ENCODE results near the gene COL24A1. TPM values are rescaled to one million over a fixed set of nuclear protein-coding genes. Genes with fewer than 3 reads are reported as not detected.
"Not testable (repeated sequence)": the region's sequence is repeated elsewhere in the genome, so short reads cannot be mapped to it uniquely, and the experiment has no call there.

The COL24A1 gene
- total RNA-seq, 5 donors from 2014 or later (not counting 1 experiment from before 2014, with no cell fraction given), result 0.06 to 0.40 (median 0.25) TPM

GRCh38 chr1:85865213-85865612 is 291.4 kb downstream of the COL24A1 start:
- H3K9me3 Mint-ChIP-seq, result peaks cover 0 to 4% (median 2%) of the 10 kb centered on the region in 3 donors
- no peaks in the 10 kb centered on the region for H3K36me3 Mint-ChIP-seq
- POLR2A ChIA-PET, result no interaction called here
- DNase-seq (no peak), ATAC-seq (replicated peaks in 1 of 4) (no peak)
- Histone ChIP-seq H3K9me3 (no peaks in the 10 kb centered on the region), H3K4me1 (ENCODE audit: control insufficient read depth in 1 of 2, extremely low read depth in 1 of 2, insufficient read depth in 2 of 2, low read length in 2 of 2) (no peaks in the 10 kb centered on the region), H3K36me3 (ENCODE audit: control insufficient read depth in 2 of 2, extremely low read depth in 1 of 2, insufficient read depth in 1 of 2, low read length in 1 of 2) (no peaks in the 10 kb centered on the region), H3K4me3 (ENCODE audit: control insufficient read depth in 1 of 2, extremely low read depth in 1 of 2, low read length in 1 of 2) (no peak overlapping the region), H3K27ac (ENCODE audit: low read length) (no peak overlapping the region), H3K27me3 (replicated peaks in 1 of 2; ENCODE audit: control insufficient read depth in 2 of 2, extremely low read depth in 1 of 2, insufficient read depth in 2 of 2, low read length in 1 of 2) (no peaks in the 10 kb centered on the region)
- peaks cover 0 to 7% of the 10 kb centered on the region in 2 donors for H3K27me3 Mint-ChIP-seq
- CTCF ChIA-PET, result interaction anchor here in 1 of 2 donors (0.7 kb wide), 1 partner anchor 1726 kb away, joined by 3 read pairs; no protein-coding TSS in a partner anchor
- H3K27ac Mint-ChIP-seq, result no peak overlapping the region
- WGBS (ENCODE audit: insufficient coverage), result no CpG with 5 or more reads among the region's 1 CpG
- no peak overlapping the region for H3K4me3 Mint-ChIP-seq
- no peaks in the 10 kb centered on the region for H3K4me1 Mint-ChIP-seq

- CTCF ChIA-PET, result interaction anchor here in 1 of 2 donors (0.7 kb wide), 1 partner anchor 1726 kb away, joined by 3 read pairs; no protein-coding TSS in a partner anchor
- Histone ChIP-seq H3K4me1 (ENCODE audit: control insufficient read depth in 1 of 2, extremely low read depth in 1 of 2, insufficient read depth in 2 of 2, low read length in 2 of 2) (no peaks in the 10 kb centered on the region), H3K27ac (ENCODE audit: low read length) (no peak overlapping the region), H3K36me3 (ENCODE audit: control insufficient read depth in 2 of 2, extremely low read depth in 1 of 2, insufficient read depth in 1 of 2, low read length in 1 of 2) (no peaks in the 10 kb centered on the region), H3K27me3 (replicated peaks in 1 of 2; ENCODE audit: control insufficient read depth in 2 of 2, extremely low read depth in 1 of 2, insufficient read depth in 2 of 2, low read length in 1 of 2) (no peaks in the 10 kb centered on the region), H3K4me3 (ENCODE audit: control insufficient read depth in 1 of 2, extremely low read depth in 1 of 2, low read length in 1 of 2) (no peak overlapping the region), H3K9me3 (no peaks in the 10 kb centered on the region)
- no peak overlapping the region for H3K27ac Mint-ChIP-seq
- POLR2A ChIA-PET, result no interaction called here
- no peak for DNase-seq
- no peaks in the 10 kb centered on the region for H3K36me3 Mint-ChIP-seq
- no peaks in the 10 kb centered on the region for H3K4me1 Mint-ChIP-seq
- H3K4me3 Mint-ChIP-seq, result no peak overlapping the region
- WGBS (ENCODE audit: insufficient coverage), result no CpG with 5 or more reads among the region's 1 CpG
- peaks cover 0 to 7% of the 10 kb centered on the region in 2 donors for H3K27me3 Mint-ChIP-seq
- peaks cover 0 to 4% (median 2%) of the 10 kb centered on the region in 3 donors for H3K9me3 Mint-ChIP-seq
- ATAC-seq (replicated peaks in 1 of 4), result no peak
Measured at GRCh38 chr1:85864727-85865126, 291.8 kb downstream of the COL24A1 start.

GRCh38 chr1:85863639-85864038 is 292.9 kb downstream of the COL24A1 start:
- CTCF ChIA-PET; H3K36me3 Mint-ChIP-seq; POLR2A ChIA-PET; H3K9me3 ChIP-seq; H3K36me3 ChIP-seq (ENCODE audit: control insufficient read depth in 2 of 2, extremely low read depth in 1 of 2, insufficient read depth in 1 of 2, low read length in 1 of 2); DNase-seq; H3K27ac ChIP-seq (ENCODE audit: low read length); H3K27me3 ChIP-seq (replicated peaks in 1 of 2; ENCODE audit: control insufficient read depth in 2 of 2, extremely low read depth in 1 of 2, insufficient read depth in 2 of 2, low read length in 1 of 2); ATAC-seq (replicated peaks in 1 of 4); H3K27me3 Mint-ChIP-seq; H3K27ac Mint-ChIP-seq; H3K4me1 ChIP-seq (ENCODE audit: control insufficient read depth in 1 of 2, extremely low read depth in 1 of 2, insufficient read depth in 2 of 2, low read length in 2 of 2); H3K4me1 Mint-ChIP-seq; H3K4me3 ChIP-seq (ENCODE audit: control insufficient read depth in 1 of 2, extremely low read depth in 1 of 2, low read length in 1 of 2); H3K4me3 Mint-ChIP-seq; H3K9me3 Mint-ChIP-seq: not testable (repeated sequence)
- no CpG with 5 or more reads among the region's 1 CpG for WGBS (ENCODE audit: insufficient coverage)

- WGBS (ENCODE audit: insufficient coverage), result no CpG with 5 or more reads among the region's 1 CpG
Measured at GRCh38 chr1:85862456-85862855, 294.1 kb downstream of the COL24A1 start.

GRCh38 chr1:85857991-85858390 is 298.6 kb downstream of the COL24A1 start:
- no peak overlapping the region for H3K27ac Mint-ChIP-seq
- Histone ChIP-seq H3K9me3 (no peaks in the 10 kb centered on the region), H3K27me3 (replicated peaks in 1 of 2; ENCODE audit: control insufficient read depth in 2 of 2, extremely low read depth in 1 of 2, insufficient read depth in 2 of 2, low read length in 1 of 2) (no peaks in the 10 kb centered on the region), H3K27ac (ENCODE audit: low read length) (no peak overlapping the region), H3K36me3 (ENCODE audit: control insufficient read depth in 2 of 2, extremely low read depth in 1 of 2, insufficient read depth in 1 of 2, low read length in 1 of 2) (no peaks in the 10 kb centered on the region), H3K4me1 (ENCODE audit: control insufficient read depth in 1 of 2, extremely low read depth in 1 of 2, insufficient read depth in 2 of 2, low read length in 2 of 2) (no peaks in the 10 kb centered on the region), H3K4me3 (ENCODE audit: control insufficient read depth in 1 of 2, extremely low read depth in 1 of 2, low read length in 1 of 2) (no peak overlapping the region)
- CTCF ChIA-PET, result no interaction called here
- H3K9me3 Mint-ChIP-seq, result peaks cover 0 to 4% (median 4%) of the 10 kb centered on the region in 3 donors
- no peaks in the 10 kb centered on the region for H3K27me3 Mint-ChIP-seq
- ATAC-seq (replicated peaks in 1 of 4) (no peak), DNase-seq (no peak)
- no peaks in the 10 kb centered on the region for H3K4me1 Mint-ChIP-seq
- POLR2A ChIA-PET, result no interaction called here
- no peak overlapping the region for H3K4me3 Mint-ChIP-seq
- H3K36me3 Mint-ChIP-seq, result no peaks in the 10 kb centered on the region

More at GRCh38 chr1:85862456-85862855, 294.1 kb downstream of the COL24A1 start:
- no peak for ATAC-seq (replicated peaks in 1 of 4)
- Histone ChIP-seq H3K36me3 (ENCODE audit: control insufficient read depth in 2 of 2, extremely low read depth in 1 of 2, insufficient read depth in 1 of 2, low read length in 1 of 2) (no peaks in the 10 kb centered on the region), H3K4me3 (ENCODE audit: control insufficient read depth in 1 of 2, extremely low read depth in 1 of 2, low read length in 1 of 2) (no peak overlapping the region), H3K4me1 (ENCODE audit: control insufficient read depth in 1 of 2, extremely low read depth in 1 of 2, insufficient read depth in 2 of 2, low read length in 2 of 2) (no peaks in the 10 kb centered on the region), H3K27ac (ENCODE audit: low read length) (no peak overlapping the region), H3K9me3 (no peaks in the 10 kb centered on the region), H3K27me3 (replicated peaks in 1 of 2; ENCODE audit: control insufficient read depth in 2 of 2, extremely low read depth in 1 of 2, insufficient read depth in 2 of 2, low read length in 1 of 2) (no peaks in the 10 kb centered on the region)
- DNase-seq, result no peak
- Mint-ChIP-seq H3K4me3 (no peak overlapping the region), H3K9me3 (peaks cover 0 to 4% (median 2%) of the 10 kb centered on the region in 3 donors), H3K36me3 (no peaks in the 10 kb centered on the region), H3K27me3 (peaks cover 0 to 3% of the 10 kb centered on the region in 2 donors), H3K4me1 (no peaks in the 10 kb centered on the region), H3K27ac (no peak overlapping the region)
- ChIA-PET POLR2A (no interaction called here), CTCF (no interaction called here)

- H3K9me3 Mint-ChIP-seq, result no peaks in the 10 kb centered on the region
- ChIA-PET POLR2A (no interaction called here), CTCF (no interaction called here)
- no peak overlapping the region for H3K4me3 Mint-ChIP-seq
- no peaks in the 10 kb centered on the region for H3K36me3 Mint-ChIP-seq
- Histone ChIP-seq H3K9me3 (no peaks in the 10 kb centered on the region), H3K27ac (ENCODE audit: low read length) (no peak overlapping the region), H3K4me1 (ENCODE audit: control insufficient read depth in 1 of 2, extremely low read depth in 1 of 2, insufficient read depth in 2 of 2, low read length in 2 of 2) (no peaks in the 10 kb centered on the region), H3K36me3 (ENCODE audit: control insufficient read depth in 2 of 2, extremely low read depth in 1 of 2, insufficient read depth in 1 of 2, low read length in 1 of 2) (no peaks in the 10 kb centered on the region), H3K27me3 (replicated peaks in 1 of 2; ENCODE audit: control insufficient read depth in 2 of 2, extremely low read depth in 1 of 2, insufficient read depth in 2 of 2, low read length in 1 of 2) (no peaks in the 10 kb centered on the region), H3K4me3 (ENCODE audit: control insufficient read depth in 1 of 2, extremely low read depth in 1 of 2, low read length in 1 of 2) (no peak overlapping the region)
- no peaks in the 10 kb centered on the region for H3K27me3 Mint-ChIP-seq
- WGBS (ENCODE audit: insufficient coverage), result no CpG with 5 or more reads among the region's 2 CpGs
- no peak for ATAC-seq (replicated peaks in 1 of 4)
- DNase-seq, result no peak
- H3K27ac Mint-ChIP-seq, result no peak overlapping the region
- H3K4me1 Mint-ChIP-seq, result no peaks in the 10 kb centered on the region
Measured at GRCh38 chr1:85850238-85850637, 306.3 kb downstream of the COL24A1 start.

- CTCF ChIA-PET, result no interaction called here
- POLR2A ChIA-PET, result no interaction called here
- H3K27ac Mint-ChIP-seq, result no peak overlapping the region
Measured at GRCh38 chr1:85849660-85850059, 306.9 kb downstream of the COL24A1 start.

More at GRCh38 chr1:85849660-85850059, 306.9 kb downstream of the COL24A1 start:
- ATAC-seq (replicated peaks in 1 of 4) (no peak), DNase-seq (no peak)
- no peaks in the 10 kb centered on the region for H3K36me3 ChIP-seq (ENCODE audit: control insufficient read depth in 2 of 2, extremely low read depth in 1 of 2, insufficient read depth in 1 of 2, low read length in 1 of 2)
- H3K27me3 Mint-ChIP-seq, result no peaks in the 10 kb centered on the region
- H3K9me3 Mint-ChIP-seq, result no peaks in the 10 kb centered on the region
- no peak overlapping the region for H3K4me3 Mint-ChIP-seq
- WGBS (ENCODE audit: insufficient coverage), result no CpG with 5 or more reads among the region's 4 CpGs
- no peaks in the 10 kb centered on the region for H3K27me3 ChIP-seq (replicated peaks in 1 of 2; ENCODE audit: control insufficient read depth in 2 of 2, extremely low read depth in 1 of 2, insufficient read depth in 2 of 2, low read length in 1 of 2)
- no peaks in the 10 kb centered on the region for H3K9me3 ChIP-seq
- no peaks in the 10 kb centered on the region for H3K36me3 Mint-ChIP-seq
- no peaks in the 10 kb centered on the region for H3K4me1 Mint-ChIP-seq
- H3K4me1 ChIP-seq (ENCODE audit: control insufficient read depth in 1 of 2, extremely low read depth in 1 of 2, insufficient read depth in 2 of 2, low read length in 2 of 2), result no peaks in the 10 kb centered on the region
- H3K4me3 ChIP-seq (ENCODE audit: control insufficient read depth in 1 of 2, extremely low read depth in 1 of 2, low read length in 1 of 2), result no peak overlapping the region
- no peak overlapping the region for H3K27ac ChIP-seq (ENCODE audit: low read length)

Measured in T-cell (primary cell).